Dedifferentiated amniotic fluid mesenchymal stem cell (primary cell): ENCODE measurements around the gene MBLAC1.

Experiments used
- DNase-seq: peaks from one replicate; pipeline ENCODE4 v3.0.0-alpha.2; 2016; ENCODE audit errors: extremely low spot score

Gene MBLAC1, protein sequence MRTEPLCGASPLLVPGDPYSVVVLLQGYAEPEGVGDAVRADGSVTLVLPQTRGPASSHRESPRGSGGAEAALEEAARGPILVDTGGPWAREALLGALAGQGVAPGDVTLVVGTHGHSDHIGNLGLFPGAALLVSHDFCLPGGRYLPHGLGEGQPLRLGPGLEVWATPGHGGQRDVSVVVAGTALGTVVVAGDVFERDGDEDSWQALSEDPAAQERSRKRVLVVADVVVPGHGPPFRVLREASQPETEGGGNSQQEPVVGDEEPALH

DNA sequence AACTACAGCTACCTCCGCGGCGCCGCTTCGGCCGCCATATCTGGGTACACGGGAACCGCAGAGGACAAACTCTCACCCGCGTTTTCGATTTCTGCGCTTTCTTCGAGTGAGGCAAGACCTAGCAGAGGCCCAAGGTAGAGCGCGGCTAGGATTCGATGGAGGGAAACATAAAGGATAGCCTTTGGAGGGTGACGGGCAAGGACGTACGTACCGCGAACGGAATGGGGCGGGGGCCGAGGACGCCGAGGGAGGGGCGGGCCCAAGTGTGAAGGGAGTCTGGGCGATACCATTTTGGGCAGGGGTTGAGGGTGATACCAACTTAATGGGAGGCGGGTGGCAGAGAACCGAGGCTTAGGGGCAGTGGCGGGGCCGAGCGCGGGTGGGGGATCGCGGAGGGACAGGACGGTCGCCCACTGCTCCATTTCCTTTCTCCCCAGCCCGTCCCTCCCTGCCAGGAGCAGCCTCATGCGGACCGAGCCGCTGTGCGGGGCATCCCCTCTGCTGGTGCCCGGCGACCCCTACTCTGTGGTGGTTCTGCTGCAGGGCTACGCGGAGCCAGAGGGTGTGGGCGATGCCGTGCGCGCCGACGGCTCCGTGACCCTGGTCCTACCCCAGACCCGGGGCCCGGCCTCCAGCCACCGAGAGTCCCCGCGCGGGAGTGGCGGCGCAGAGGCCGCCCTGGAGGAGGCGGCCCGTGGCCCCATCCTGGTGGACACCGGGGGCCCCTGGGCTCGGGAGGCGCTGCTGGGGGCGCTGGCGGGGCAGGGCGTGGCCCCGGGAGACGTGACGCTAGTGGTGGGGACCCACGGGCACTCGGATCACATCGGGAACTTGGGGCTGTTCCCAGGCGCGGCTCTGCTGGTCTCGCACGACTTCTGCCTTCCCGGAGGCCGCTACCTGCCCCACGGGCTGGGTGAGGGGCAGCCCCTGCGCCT lies at the start of gene MBLAC1:
Gene MBLAC1 (plus strand): TSS at position 37 of the 935 bp plus-strand sequence. CDS start 429 bp downstream, at position 466.
- DNase-seq: peak; percentile 91

DNA sequence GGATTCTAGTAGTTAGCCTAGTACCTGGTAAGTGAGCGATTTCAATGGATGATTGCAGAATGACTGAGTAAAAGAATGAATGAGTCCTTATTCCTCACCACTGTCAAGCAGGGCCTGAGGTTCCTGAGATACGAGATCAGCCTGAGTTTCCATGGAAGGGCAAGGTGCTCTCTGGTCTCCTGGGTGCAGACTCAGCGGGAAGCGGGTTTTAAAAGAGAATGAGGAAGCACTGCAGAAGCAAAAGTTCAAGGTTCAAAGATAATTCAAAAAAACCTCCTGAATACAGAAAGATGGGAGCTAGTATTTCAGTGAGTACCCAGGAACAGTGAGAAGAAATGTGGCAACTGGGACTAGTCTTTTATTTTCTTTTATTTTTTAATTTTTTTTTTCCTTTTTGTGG lies 49.6 kb upstream of the MBLAC1 start:
- DNase-seq: no peak

DNA sequence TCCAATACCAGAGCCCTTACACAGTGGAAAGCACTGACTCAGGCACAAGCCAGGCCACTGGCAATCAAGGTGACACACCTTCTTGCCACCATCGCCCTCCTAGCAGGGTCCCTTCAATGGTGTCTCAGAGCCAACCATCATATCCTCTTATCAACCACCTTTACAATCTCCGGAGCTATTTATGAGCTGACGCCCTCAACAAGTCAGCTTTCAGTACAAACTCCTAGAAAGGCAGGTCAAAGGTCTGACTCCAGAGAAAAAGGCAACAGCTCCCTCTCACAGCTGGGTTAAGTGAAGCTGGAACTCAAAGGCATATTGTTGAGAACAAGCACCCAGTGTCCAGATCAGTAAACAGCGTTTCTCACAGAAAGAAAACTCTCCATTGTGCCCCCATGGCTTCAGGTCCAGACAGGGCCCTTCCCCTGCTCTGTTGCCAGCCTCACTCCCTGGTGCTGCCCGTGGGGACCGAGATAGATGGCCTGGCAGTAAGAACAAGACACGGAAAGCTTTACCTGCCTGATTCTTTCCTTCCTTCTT lies 47.7 kb upstream of the MBLAC1 start:
- no peak for DNase-seq

DNA sequence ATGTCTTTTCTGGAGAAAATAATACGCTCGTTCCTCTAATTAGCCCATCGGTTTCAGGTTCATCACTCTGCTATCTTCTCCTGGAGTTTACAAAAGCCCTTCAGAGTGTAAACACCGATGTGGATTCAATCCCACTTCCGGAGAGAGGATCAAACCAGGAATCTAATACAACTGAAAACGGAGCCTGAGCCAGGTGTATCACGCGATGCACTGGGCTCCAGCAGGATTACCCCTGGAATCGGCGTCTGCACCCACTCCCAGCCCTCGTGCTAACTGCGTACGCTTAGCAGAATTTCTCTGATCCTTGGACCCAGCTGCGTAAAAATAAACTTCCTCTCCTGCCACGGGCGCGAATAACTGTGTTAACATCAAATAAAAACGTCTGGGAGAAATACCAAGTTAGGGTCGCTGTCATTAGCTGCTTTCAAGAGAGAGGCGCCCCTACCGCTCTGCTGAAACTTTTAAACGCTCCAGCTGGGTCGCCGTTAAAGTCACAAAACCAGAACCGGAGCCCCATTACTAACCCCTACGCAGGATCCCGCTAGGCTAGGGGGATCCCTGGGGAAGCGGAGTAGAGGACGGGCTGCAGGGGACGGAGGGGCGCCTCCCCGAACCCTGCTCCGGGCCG lies 45.7 kb upstream of the MBLAC1 start:
- no peak for DNase-seq

DNA sequence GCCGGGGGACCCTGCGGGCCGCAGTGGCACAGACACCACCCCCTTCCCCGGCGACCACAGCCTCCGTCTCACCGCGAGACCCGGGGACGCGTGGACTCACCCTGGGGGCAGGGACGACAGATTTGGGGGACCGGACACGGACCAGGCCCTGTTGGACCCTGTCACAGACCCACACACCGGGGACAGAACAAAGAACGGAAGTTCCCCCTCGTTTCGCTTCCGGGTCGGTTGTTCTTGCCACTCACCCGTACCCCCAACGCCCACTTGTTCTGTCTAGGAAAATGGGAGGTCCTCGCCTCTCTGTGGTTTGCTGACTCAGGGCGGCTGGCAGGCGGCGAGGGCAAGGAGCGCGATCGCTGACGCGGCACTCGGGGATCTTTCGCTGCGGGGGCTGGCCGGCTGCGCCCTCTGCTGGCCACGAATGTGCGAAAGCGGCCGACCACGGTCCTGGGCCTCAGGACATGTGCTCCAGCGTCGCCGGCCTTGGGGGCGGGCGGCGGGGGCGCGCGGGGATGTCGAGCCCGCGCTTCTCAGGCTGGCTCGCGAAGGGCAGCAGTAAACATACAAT lies 45.1 kb upstream of the MBLAC1 start, which contains the start of gene ZNF3:
Gene ZNF3 (minus strand): TSS at position 189 of the 568 bp plus-strand sequence. CDS start 4,366 bp downstream, outside the sequence.
- DNase-seq: peak; percentile 99

DNA sequence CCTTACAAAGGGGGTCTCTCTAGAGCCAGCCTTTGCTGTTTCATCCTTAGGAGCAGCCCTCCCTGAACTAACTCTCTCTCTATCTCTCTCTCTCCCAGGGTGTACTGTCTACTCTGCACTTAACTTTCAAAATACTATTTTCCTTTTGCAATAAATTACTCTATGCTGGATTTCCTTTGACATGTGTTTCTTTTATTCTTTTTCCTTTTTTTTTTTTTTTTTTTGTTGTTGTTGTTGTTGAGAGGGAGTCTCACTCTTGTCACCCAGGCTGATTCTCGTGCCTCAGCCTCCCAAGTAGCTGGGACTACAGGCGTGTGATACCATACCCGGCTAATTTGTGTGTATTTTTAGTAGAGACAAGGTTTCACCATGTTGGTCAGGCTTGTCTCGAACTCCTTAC lies 43.8 kb upstream of the MBLAC1 start:
- DNase-seq: no peak

DNA sequence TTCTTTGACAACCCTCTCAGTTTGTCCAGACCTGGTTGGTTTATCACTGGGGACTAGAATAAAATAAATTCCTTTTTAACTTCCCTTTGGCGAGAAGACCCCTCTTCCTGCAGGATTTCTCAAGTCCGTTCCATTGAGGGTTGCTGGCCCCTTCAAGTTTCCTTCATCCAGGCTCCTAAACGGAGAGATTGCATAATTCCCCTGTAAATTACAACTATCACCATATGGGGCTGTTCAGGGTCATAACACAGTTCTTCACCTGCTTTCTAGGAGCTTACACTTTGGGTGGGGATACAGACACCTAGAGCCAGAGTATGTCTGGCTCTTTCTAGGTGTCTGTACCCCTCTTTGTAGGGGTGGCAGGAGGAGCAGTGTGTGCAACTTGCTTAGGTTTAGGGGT lies 41.3 kb upstream of the MBLAC1 start:
- DNase-seq: no peak

DNA sequence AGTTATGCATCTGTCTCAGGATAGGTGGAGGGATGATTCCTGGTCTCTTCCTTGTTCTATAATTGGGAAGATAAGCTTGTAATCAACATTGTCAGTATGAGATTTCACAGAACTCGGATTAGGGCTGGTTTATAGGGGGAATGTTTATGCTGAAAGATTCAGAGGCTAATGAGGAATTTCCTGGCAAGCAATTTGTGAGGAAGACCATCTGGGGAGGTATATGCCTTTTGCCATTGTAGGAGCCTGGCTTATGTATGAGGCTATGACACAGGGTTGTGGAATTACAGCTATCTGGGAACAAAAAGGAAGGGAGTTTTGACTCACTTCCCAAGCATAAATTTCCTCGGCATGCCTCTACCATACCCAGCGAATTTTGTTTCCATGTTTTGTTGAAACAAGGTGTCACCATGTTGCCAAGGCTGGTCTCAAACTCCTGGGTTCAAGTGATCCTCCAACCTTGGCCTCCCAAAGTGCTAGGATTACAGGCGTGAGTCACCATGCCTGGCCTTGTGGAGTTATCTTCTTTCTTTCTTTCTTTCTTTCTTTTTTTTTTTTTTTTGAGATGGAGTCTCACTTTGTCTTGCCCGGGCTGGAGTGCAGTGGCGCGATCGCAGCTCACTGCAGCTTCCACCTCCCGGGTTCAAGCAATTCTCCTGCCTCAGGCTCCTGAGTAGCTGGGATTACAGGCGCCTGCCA lies 39.6 kb upstream of the MBLAC1 start:
- DNase-seq: peak; percentile 87

DNA sequence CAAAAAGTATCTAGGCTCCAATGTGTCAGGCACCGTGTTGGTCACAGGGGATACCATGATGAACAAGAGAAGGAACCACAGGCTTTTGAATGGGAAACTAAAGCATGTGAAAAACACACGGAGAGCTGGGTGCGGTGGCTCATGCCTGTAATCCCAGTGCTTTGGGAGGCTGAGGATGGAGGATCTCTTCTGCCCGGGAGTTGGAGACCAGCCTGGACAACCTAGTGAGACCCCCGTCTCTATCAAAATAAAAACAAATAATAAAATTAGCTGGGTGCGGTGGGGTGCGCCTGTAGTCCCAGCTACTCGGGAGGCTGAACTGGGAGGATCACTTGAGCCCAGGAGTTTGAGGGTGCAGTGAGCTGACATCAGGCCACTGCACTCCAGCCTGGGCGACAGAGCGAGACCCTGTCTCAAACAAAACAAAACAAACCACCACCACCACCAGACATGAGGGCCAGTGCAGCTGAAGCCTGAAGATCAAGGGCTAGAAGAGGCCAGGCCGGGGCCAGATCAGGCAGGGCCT lies 38.6 kb upstream of the MBLAC1 start:
- no peak for DNase-seq

DNA sequence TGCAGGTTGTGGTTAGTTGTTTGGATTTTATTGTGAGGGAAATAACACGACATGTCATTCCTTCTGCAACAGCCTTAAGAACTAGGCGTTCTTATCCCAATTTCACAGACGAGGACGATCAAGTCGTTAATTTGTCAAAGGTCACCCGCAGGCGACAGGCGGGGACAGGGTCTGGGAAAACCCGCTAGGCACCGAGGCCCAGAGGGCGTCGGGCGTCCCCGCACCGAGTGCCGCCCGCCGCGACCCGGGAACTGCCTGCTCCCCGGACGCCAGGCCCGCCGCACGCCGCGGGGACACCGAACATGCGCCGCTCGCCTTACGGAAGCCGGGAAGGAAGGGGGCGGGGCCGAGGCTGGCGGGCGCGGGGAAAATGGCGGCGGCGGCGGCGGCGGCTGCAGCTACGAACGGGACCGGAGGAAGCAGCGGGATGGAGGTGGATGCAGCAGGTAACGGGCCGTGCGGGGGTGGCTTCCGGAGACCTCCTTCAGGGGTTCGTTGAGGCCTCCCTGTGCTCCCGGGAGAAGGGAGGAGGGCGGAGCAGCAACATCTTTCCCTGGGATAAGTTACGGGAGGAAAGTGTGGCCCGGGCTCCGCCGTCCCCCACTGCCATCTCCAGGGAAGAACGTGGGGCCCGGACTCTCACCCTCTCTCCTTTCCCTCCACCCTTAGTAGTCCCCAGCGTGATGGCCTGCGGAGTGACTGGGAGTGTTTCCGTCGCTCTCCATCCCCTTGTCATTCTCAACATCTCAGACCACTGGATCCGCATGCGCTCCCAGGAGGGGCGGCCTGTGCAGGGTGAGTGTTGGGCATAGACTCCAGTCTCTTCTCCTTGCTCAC lies 37.9 kb upstream of the MBLAC1 start, which contains the start of gene COPS6:
Gene COPS6 (plus strand): TSS at position 349 of the 837 bp plus-strand sequence. CDS start 22 bp downstream, at position 371.
- DNase-seq: peak; percentile 40

DNA sequence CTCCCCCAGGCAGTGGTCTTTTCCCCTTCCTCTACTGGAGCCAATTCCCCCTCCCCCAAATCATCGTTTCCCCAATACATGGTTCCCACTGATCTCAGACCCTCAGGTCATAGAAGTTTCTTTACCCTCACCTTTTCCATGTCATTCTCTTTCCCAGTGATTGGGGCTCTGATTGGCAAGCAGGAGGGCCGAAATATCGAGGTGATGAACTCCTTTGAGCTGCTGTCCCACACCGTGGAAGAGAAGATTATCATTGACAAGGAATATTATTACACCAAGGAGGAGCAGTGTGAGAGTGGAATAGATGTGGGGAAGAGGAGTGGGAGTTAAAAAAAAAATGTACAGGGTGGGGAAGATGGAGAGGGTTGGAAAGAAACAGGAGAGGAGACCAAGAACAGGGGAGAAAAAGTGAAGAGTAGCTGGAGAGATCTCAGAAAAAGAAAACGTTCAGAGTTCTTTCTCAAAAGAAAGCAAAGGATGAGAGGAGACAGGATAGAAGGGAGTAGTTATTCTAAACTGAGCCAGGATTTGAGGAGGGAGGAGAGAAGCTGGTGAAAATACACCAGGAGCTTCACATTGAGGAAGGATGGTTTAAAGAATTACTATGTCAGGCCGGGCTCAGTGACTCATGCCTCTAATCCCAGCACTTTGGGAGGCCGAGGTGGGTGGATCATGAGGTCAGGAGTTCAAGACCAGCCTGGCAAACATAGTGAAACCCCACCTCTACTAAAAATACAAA lies 37.1 kb upstream of the MBLAC1 start:
- DNase-seq: no peak

DNA sequence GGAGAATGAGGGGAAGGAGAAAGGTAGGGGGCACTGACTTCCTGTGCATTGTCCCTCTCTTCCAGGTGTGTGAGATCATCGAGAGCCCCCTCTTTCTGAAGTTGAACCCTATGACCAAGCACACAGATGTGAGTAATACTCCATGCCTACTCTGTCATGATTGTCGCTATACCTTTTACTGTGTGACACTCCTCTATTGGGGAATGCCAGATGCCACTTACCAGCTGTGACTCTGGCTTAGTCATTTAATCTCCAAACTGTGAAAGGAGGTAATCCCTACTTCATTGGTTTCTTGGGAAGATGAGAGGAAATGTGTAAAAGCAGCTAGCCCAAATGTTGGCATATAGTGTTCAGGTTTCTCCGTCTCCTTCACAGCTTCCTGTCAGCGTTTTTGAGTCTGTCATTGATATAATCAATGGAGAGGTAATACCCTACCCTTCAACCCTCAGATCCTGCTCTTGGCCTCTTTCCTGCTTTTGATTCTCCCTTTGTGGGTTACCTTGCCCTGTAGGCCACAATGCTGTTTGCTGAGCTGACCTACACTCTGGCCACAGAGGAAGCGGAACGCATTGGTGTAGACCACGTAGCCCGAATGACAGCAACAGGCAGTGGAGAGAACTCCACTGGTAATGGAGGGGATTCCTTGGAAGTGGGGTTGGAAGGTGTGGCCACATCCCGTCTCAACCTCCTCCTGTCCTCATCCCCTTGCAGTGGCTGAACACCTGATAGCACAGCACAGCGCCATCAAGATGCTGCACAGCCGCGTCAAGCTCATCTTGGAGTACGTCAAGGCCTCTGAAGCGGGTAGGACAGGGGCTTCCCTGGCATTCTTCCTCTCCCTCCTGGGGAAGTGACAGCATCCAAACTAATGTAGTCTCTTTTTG lies 36.0 kb upstream of the MBLAC1 start:
- no peak for DNase-seq

DNA sequence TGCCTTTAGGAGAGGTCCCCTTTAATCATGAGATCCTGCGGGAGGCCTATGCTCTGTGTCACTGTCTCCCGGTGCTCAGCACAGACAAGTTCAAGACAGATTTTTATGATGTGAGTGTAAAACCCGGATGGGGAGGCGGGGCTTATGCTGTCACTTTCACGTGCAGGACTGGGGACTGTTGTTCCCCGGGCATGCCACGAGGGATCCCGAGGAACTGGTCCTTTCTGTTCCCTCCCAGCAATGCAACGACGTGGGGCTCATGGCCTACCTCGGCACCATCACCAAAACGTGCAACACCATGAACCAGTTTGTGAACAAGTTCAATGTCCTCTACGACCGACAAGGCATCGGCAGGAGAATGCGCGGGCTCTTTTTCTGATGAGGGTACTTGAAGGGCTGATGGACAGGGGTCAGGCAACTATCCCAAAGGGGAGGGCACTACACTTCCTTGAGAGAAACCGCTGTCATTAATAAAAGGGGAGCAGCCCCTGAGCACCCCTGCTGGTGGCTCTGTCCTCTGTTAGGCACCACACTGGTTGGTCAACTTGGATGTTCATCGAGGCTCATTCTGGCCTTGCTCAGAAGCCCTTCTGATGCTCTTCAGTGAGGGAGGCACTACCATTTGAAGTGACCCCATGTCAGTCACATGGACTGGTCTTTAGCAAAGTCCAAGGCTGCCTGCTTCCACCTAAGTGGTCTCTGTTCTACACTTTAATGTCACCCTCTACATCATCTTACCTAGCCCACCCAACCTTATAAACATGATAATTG lies 35.2 kb upstream of the MBLAC1 start:
- no peak for DNase-seq

DNA sequence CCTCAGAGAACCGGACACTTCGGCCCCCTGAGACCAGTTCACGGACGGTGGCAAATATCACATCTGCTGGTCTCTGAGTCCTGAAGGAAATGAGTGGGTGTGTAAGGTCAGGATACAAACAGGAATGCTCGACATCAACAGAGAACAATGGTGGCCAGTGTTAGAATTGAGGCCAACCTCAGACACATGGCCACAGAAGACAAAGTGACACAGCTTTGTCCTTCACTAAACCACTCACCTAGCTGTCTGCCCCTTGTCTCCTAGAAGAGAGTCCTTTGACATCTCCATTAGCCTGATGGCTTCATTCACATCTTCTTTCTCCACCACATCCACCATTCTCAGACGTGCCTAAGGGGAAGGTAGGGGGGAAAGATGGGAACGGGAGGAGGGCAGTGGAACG lies 33.7 kb upstream of the MBLAC1 start:
- DNase-seq: no peak

DNA sequence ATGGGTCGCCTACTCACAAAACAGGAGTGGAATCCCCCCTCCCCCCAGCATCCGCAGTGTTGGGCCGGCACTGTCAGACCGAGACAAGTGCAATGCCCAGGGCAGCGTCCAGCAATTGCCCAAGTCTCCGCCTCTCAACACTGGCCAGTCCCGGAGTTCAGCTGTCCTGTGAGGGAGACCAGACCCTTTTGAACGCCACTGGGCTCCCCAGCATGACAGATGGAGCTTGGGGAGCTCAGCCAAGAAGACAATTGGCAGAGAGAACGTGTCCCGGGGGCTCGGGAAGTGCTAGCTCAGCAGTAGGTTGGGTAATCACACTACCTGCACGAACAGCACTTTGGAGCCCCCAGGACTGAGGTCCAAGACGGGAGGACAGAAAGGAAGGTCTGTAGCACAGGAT lies 33.3 kb upstream of the MBLAC1 start:
- no peak for DNase-seq

DNA sequence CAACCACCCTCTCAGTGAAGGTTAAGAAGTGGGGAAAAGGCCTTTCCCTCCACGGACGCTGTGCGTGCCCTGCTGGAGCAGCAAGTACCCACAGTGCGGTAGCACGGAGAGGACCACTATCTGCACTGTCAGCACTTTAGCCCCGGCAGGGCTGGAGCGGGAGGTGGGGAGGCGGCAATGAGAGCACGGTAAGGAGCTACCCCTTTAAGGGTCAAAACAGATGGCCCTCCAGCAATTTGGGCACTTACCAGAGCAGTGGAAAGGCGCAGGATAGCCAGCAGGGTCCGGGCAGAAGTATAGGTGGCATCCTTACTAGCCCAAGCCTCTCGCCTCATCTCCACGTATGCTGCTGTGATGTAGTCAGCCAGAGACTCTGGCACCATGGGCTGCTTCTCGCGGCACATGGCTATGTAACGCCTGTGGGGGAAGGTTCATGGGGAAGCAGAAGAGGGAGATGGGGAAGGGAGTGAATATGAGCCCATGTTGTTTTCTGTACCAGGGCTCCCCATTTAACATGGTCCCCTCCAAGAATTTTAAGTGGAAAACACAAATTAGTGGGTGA lies 32.8 kb upstream of the MBLAC1 start:
- DNase-seq: no peak

DNA sequence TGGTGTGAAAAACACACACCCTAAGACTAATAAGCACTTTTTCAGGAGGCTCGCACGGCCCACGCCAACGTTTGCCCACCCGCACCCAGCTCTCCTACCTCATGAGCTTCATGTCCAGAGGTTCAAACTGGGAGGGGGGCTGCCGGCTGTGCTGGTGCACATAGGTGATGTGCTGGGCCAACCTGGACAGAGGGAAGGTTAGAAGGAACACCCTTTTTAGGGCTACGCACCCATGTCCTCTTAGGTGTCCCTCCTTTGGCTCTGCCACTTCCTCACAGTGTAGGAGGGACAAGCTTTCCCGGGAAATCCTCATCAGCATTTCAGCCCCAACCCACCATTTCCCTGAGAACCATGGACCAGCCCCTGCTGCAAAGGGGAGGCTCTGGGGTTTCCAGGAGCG lies 31.5 kb upstream of the MBLAC1 start:
- no peak for DNase-seq
